GM03348 (cell line): ENCODE measurements around the gene ZNF536.
"Not testable (repeated sequence)": the region's sequence is repeated elsewhere in the genome, so short reads cannot be mapped to it uniquely, and the experiment has no call there.

Experiments used
- DNase-seq: peaks from one replicate; pipeline ENCODE4 v3.0.0; 2012; ENCODE audit warnings: low spot score

ZNF536 gene

DNA sequence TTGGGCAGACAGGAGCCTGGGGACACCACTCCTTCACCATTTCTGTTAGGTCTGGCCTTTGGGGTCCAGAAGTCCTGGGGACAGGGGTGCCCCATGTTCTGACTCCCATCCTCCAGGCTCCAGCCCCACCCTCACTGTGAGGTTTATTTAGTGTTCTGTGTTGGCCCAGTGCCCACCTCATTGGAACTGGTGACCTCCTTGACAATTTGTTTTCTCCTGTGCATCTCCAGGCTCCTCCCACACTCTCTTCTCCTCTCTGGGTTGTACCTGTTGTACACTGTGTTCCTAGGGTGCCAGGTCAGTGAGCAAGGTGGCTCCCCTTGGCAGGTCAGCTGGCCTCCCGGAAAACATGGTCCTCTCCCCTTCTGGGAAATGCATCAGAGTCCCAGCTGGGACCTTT, 110.8 kb downstream of the ZNF536 start:
- no peak for DNase-seq

DNA sequence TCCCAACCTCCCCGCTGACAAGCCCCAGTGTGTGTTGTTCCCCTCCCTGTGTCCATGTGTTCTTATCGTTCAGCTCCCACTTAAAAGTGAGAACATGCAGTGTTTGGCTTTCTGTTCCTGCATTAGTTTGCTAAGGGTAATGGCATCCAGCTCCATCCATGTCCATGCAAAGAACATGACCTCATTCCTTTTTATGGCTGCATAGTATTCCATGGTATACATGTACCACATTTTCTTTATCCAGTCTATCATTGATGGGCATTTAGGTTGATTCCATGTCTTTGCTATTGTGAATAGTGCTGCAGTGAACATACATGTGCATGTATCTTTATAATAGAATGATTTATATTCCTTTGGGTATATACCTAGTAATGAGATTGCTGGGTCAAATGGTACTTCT, 114.1 kb downstream of the ZNF536 start:
- DNase-seq, result not testable (repeated sequence)

- no peak for DNase-seq
Observed at GRCh38 chr19:30487178-30487577, 115.0 kb downstream of the ZNF536 start.

- peak; percentile 27 for DNase-seq
Observed at GRCh38 chr19:30488191-30488590, 116.0 kb downstream of the ZNF536 start.

- no peak for DNase-seq
Observed at GRCh38 chr19:30490760-30491159, 118.6 kb downstream of the ZNF536 start.

GRCh38 chr19:30492586-30493270, 120.5 kb downstream of the ZNF536 start:
- peak; percentile 26 for DNase-seq

- DNase-seq, result no peak
Observed at GRCh38 chr19:30497034-30497433, 124.8 kb downstream of the ZNF536 start.

- not testable (repeated sequence) for DNase-seq
Observed at GRCh38 chr19:30498085-30498484, 125.9 kb downstream of the ZNF536 start.

DNA sequence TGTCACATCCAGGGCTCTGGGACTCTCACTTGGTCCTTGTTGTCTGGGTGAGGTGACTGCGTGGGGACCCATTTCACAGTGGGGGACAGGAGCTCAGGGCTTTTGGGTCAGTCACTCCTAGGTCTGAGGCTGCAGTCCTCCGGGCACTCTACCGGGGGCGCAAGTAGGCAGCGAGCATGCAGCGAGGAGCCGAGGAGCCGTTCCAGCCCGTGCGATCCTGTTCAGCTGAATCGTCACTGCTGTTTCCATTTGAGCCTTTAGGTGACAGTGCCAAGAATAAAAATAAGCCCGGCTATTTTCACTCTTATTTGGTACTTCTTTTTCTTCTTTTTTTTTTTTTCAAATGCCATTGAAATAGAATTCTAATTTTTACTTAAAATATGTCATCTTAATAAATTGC, 126.5 kb downstream of the ZNF536 start:
- DNase-seq, result no peak

DNA sequence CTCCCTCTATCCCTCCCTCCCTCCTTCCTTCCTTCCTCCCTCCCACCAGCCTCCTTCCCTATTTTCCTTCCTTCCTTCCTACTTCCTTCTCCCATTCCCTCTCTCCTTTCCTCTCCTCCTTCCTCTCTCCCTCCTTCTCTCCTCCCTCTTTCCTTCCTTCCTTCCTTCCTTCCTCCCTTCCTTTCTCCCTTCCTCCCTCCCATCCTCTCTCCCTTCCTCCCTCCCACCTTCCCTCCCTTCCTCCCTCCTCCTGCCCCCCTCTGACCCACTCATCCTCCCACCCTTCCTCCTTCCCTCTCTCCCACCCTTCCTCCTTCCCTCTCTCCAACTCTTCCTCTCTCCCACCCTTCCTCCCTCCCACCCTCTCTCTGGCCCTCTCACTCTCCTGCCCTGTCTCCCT, 132.1 kb downstream of the ZNF536 start:
- DNase-seq, result no peak

DNA sequence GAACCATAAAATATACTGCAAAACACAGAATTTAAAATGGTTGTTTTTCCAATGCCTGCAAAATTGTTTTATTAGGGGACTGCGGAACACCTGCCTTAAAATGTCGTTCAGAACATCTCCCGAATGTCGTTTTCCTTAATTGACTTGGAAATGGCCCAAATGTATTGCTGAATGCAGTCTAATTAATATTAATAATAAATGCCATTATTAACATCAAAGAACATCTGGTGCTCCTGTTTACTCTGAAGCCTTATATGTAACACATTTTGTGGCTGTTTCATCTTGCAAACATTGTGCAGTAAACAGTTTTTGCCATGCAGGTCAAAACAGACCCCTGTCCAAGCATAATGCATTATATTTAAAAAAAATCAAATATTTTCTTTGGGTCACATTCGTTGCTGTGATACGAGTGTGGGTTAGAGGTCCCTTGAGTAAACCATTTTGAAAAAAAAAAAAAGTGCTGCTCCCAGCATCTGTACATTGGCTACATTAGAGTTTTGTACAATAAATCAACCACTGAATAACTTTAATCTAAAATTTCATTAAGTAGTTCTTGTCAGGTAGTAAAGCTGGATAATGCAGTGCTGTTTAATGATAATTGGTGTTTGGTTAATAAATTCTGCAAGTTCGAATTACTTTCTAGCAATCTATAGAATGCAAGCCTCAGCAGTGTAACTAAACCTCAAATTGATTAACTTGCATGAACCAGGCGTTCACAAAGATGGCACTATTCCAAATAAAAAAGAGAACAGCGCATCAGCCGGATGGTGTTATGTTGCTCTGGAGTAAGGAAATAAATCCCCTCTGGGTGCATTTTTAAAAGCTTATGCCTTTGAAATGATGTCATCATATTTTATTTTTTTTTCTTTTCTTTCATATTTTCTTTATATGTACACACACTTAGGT, 140.2 kb downstream of the ZNF536 start:
- DNase-seq, result peak; percentile 18

GRCh38 chr19:30513082-30513411, 140.9 kb downstream of the ZNF536 start:
- no peak for DNase-seq

DNA sequence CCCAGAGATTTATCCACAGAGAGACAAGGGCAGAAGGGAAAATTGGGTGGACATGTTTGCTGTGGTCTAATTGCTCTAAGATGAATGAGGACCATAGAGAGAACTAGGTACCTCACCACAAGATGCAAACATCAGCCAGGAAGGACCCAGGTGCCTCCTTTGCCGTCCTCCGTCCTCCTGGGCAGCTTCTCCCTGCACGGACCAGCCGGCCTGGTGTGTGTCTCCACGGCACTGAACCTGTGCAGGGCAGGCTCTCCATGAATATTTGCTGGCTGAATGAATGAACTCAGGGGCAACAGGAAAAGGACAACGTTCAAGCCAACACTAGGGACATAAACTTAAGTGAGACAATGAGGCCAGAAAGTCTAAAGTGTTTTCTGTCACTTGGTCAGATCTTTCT, 143.9 kb downstream of the ZNF536 start:
- no peak for DNase-seq

DNA sequence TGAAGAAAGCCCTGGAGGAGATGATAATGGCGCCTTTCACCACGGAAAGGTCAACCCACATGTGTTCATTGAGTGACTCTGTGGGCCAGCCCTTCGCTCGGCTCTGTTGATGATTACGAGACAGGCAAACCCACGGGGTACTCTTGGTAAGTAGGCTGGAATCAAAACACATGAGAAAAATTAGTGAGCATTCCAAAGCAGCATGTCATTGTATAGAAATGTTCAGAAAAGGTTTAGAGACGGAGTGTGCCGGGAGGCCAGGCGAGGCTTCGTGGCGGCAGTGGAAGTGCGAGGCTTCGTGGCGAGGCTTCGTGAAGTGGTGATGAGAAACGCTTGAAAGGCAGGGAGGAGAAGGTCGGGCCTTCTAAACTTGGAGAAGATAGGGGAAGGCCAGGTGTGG, 144.3 kb downstream of the ZNF536 start:
- no peak for DNase-seq

DNA sequence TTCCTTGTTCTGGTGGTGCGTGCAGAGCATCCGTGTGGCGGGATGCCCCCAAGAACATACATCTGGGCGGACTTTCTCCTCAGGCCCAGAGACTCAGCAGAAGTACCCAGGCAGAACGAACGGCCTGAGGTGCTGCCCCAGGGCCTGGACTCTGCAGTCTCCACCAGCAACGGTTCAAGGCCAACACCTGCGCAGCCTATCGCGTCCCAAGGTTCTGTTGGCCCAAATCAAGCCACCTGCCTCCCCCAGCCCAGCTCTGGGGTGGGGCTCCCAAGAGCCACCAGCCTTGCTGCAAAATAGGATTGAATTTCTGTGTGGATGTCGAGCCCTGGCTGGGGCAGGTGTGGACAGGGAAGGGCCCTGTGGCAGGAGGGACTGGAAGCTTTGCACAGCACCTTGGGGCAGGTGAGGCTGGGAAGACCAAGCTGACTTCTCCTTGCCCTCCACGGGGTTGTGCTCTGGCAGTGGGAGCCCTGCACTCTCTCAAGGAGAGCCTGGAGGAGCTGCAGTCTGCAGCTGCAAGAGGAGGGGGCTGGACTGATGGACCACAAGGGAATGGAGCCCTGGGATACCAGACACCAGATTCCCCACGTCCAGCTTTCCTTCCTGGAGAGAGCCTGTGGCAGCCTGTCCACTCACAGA, 146.9 kb downstream of the ZNF536 start:
- no peak for DNase-seq

GRCh38 chr19:30519607-30520205, 147.5 kb downstream of the ZNF536 start:
- DNase-seq, result no peak

- DNase-seq, result no peak
Observed at GRCh38 chr19:30520735-30521479, 148.7 kb downstream of the ZNF536 start.

GRCh38 chr19:30521937-30522336, 149.8 kb downstream of the ZNF536 start:
- no peak for DNase-seq

DNA sequence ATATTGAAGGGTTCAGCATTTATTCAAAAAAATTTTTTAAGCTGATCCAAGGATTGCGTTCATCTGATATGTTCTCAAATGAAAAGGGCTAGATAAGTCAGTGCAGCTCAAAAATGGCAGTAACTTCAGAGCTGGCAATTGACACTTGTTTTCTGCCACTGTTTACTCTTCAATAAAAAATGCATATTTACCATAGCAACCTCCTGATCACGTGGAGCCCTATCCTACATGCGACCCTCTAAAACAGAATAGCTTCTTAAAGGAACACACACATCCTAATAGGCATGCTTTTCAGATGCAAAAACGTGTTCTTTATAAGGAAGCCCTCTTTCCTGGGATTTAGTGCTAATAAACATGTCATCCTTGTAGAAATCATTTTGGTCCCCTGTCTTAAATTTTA, 150.2 kb downstream of the ZNF536 start:
- DNase-seq, result no peak

DNA sequence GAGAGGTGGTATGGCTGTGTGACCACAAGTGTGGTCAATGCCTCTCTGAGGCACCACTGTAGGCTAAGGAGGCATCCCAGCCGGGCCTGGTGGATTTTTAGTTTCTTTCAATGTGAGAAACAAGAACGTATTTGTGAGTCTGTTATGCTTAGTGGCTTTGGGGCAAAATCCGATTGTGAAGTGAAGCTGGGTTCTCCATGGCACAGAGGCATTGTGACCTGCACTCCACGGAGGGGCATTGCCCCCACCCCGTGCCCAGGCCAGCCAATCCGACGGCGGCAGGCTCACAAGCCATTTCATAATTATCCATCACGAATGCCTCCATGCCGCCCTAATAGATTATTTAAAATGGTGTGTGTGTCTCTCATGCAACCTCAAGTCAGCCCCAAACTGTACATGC, 151.6 kb downstream of the ZNF536 start:
- DNase-seq, result no peak

- DNase-seq, result no peak
Observed at GRCh38 chr19:30525383-30525782, 153.2 kb downstream of the ZNF536 start.

GRCh38 chr19:30528919-30529318, 156.7 kb downstream of the ZNF536 start:
- DNase-seq, result no peak
